ENCODE data around the gene HTRA3.

GRCh38 chr4:8283631-8284121 lies 14.1 kb downstream of the HTRA3 start:
- TF ChIP-seq CTCF (IDR thresholded peaks at IDR 0.05): no peak
- no peak for TF ChIP-seq EZH2 (IDR thresholded peaks at IDR 0.05)

All from neural progenitor cell (in vitro differentiated cells).